Lower leg skin (tissue), 4 donors: Measurements from ENCODE around the gene SOCS6. TPM values are rescaled to one million over a fixed set of nuclear protein-coding genes. Genes with fewer than 3 reads are reported as not detected.

Source experiments
- DNase-seq, 2 donors: peaks; one replicate each; pipeline ENCODE4 v3.0.0-alpha.2; 2019; ENCODE audit warnings: low spot score in 2 of 2
- H3K4me3 ChIP-seq: fragments of 200-600 bp; sonication (generic); 2 replicates; pipeline ENCODE4 v1.5.1; 2017; ENCODE audit warnings: mild to moderate bottlenecking, low read depth; ENCODE audit not compliant: poor library complexity, severe bottlenecking
- POLR2A ChIP-seq, 2 donors: fragments of 450-650 bp; IDR thresholded peaks; one replicate each; pipeline ENCODE4 v1.6.1; 2016 to 2017; ENCODE audit warnings: antibody characterized with exemption in 2 of 2, mild to moderate bottlenecking in 1 of 2, moderate library complexity in 1 of 2
- WGBS, 2 donors: methylation state at CpG; one replicate each; pipeline ENCODE4 v1.1.5; 2018; 5-methylcytosine and 5-hydroxymethylcytosine counted together
- intact Hi-C: fragments of 100-400 bp; cut with DNase I; formaldehyde crosslinking; loops from one replicate; pipeline ENCODE4 v1.15.0; 2023; ENCODE audit warnings: low total_unique reads
- total RNA-seq, 4 donors: library from RNA; depleted of rRNA; stranded (reverse); fragments of >200 nt; gene quantifications; one replicate each; pipeline ENCODE4 v1.1.0, GENCODE V29; 2016
- TF ChIP-seq, protein P1 (sequence below), 3 donors: fragments of 450-650 bp; IDR thresholded peaks; one replicate each; pipeline ENCODE4 v1.5.1; 2016; ENCODE audit warnings: antibody characterized with exemption in 3 of 3, mild to moderate bottlenecking in 3 of 3, moderate library complexity in 2 of 3

The SOCS6 gene
- total RNA-seq, 4 donors from 2014 or later: 13.3 to 19.7 (median 18.7) TPM

DNA sequence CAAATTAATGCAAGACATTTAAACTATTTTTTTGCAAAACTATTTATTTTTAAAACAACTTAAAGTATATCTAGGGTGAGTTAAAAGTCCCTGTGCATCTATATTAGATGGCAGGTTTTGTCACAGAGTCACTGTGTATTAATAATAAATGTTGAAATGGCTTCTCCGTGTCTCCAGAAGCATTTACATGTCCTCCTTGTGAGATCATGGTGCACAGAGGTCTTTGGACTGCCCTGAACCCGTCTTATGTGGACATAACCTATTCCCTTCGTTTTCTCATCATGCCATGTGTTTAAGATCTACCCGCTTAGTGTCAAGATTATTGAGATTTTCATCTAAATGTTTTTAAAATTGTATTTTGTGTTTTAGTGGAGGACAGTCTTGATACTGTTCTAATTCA is 39.3 kb downstream of the SOCS6 start:
- 82 to 95% methylated on average over 4 of the region's 4 CpGs for WGBS, 2 donors
- H3K4me3 ChIP-seq: no peak overlapping the region
- DNase-seq: no peak
- intact Hi-C loops: no loop called here
- TF ChIP-seq, protein P1, sequence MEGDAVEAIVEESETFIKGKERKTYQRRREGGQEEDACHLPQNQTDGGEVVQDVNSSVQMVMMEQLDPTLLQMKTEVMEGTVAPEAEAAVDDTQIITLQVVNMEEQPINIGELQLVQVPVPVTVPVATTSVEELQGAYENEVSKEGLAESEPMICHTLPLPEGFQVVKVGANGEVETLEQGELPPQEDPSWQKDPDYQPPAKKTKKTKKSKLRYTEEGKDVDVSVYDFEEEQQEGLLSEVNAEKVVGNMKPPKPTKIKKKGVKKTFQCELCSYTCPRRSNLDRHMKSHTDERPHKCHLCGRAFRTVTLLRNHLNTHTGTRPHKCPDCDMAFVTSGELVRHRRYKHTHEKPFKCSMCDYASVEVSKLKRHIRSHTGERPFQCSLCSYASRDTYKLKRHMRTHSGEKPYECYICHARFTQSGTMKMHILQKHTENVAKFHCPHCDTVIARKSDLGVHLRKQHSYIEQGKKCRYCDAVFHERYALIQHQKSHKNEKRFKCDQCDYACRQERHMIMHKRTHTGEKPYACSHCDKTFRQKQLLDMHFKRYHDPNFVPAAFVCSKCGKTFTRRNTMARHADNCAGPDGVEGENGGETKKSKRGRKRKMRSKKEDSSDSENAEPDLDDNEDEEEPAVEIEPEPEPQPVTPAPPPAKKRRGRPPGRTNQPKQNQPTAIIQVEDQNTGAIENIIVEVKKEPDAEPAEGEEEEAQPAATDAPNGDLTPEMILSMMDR (IDR thresholded peaks at IDR 0.05): no peak
- no peak for TF ChIP-seq POLR2A (IDR thresholded peaks at IDR 0.05)

- WGBS, 2 donors: 52 to 57% methylated on average over 2 of the region's 2 CpGs
- DNase-seq: no peak
- no peak overlapping the region for H3K4me3 ChIP-seq
- intact Hi-C loops: no loop called here
- TF ChIP-seq, protein P1 (IDR thresholded peaks at IDR 0.05): no peak
- no peak for TF ChIP-seq POLR2A (IDR thresholded peaks at IDR 0.05)
Measured at GRCh38 chr18:70329071-70329470, 40.2 kb downstream of the SOCS6 start.

DNA sequence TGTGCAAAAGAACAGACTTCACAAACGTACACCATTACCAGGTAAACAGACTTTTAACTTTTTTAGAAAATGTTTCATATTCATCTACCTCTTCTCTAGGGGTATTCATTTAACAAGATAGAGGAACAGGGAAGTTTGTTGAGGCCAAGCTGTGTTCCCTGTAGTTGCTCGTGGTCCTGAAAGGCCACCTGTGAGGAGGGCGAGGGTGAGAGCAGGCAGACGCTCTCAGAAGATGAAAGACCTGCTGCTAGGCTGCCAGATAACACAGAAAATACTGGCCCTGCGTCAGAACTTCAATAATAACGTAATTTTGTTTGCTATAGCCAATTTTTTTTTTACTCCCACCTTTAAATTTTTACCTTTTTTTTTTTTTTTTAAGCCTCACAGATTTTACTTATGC is 42.0 kb downstream of the SOCS6 start:
- no peak for DNase-seq
- intact Hi-C loops: no loop called here
- TF ChIP-seq POLR2A (IDR thresholded peaks at IDR 0.05): no peak
- TF ChIP-seq, protein P1 (IDR thresholded peaks at IDR 0.05): no peak
- H3K4me3 ChIP-seq: no peak overlapping the region
- WGBS, 2 donors: 67 to 74% methylated on average over 6 of the region's 6 CpGs

DNA sequence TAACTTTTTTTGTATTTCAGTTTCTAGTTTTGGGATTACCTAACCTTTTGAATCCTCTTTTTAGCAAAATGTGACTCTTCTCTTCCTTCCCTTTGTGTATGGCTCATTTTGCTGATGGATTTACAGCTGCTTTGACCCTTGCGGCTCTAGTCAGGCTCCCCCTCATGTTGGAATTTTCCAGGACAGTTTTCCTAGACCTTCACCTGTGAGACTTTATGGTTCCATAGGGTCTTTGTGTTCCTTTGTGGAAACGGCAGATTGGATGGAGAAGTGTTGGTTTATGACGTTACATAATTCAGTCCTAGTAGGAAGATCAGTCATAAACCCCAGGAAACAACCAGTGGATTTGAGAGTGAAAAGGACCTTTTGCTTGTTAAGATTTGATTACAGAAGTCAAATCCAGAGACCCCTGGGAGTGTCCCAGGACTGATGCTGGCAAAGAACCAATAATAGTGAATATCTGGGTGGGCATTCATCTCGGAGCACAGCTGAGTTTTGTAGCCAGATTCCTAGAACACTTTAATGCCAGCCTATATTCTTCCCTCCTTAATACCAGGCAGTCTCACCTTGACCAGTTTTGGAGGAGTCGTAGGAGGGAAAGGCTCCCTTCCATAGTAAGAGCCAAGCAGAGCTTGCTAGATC is 42.7 kb downstream of the SOCS6 start:
- DNase-seq: no peak
- WGBS, 2 donors: 84 to 85% methylated on average over 5 of the region's 5 CpGs
- H3K4me3 ChIP-seq: no peak overlapping the region
- TF ChIP-seq POLR2A (IDR thresholded peaks at IDR 0.05): no peak
- TF ChIP-seq, protein P1 (IDR thresholded peaks at IDR 0.05): no peak
- intact Hi-C loops: no loop called here

GRCh38 chr18:70332694-70333093 is 43.8 kb downstream of the SOCS6 start:
- 100% methylated on average over 1 of the region's 1 CpG for WGBS, 2 donors
- intact Hi-C loops: no loop called here
- TF ChIP-seq, protein P1 (IDR thresholded peaks at IDR 0.05): no peak
- no peak for TF ChIP-seq POLR2A (IDR thresholded peaks at IDR 0.05)
- no peak for DNase-seq
- H3K4me3 ChIP-seq: no peak overlapping the region

- intact Hi-C loops: no loop called here
- 98 to 100% methylated on average over 1 of the region's 1 CpG for WGBS, 2 donors
- no peak for DNase-seq
- no peak overlapping the region for H3K4me3 ChIP-seq
- TF ChIP-seq, protein P1 (IDR thresholded peaks at IDR 0.05): no peak
- no peak for TF ChIP-seq POLR2A (IDR thresholded peaks at IDR 0.05)
Measured at GRCh38 chr18:70333316-70333715, 44.5 kb downstream of the SOCS6 start.
